GM12872 (cell line): Measurements from ENCODE around the gene GAL3ST1.

ENCODE experiments used
- TF ChIP-seq, protein P1 (sequence below): IDR thresholded peaks from 3 replicates; pipeline ENCODE4 v1.5.1; 2011; ENCODE audit warnings: low read depth, mild to moderate bottlenecking, low read length, moderate library complexity; ENCODE audit not compliant: insufficient read depth

Gene GAL3ST1, protein sequence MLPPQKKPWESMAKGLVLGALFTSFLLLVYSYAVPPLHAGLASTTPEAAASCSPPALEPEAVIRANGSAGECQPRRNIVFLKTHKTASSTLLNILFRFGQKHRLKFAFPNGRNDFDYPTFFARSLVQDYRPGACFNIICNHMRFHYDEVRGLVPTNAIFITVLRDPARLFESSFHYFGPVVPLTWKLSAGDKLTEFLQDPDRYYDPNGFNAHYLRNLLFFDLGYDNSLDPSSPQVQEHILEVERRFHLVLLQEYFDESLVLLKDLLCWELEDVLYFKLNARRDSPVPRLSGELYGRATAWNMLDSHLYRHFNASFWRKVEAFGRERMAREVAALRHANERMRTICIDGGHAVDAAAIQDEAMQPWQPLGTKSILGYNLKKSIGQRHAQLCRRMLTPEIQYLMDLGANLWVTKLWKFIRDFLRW

DNA sequence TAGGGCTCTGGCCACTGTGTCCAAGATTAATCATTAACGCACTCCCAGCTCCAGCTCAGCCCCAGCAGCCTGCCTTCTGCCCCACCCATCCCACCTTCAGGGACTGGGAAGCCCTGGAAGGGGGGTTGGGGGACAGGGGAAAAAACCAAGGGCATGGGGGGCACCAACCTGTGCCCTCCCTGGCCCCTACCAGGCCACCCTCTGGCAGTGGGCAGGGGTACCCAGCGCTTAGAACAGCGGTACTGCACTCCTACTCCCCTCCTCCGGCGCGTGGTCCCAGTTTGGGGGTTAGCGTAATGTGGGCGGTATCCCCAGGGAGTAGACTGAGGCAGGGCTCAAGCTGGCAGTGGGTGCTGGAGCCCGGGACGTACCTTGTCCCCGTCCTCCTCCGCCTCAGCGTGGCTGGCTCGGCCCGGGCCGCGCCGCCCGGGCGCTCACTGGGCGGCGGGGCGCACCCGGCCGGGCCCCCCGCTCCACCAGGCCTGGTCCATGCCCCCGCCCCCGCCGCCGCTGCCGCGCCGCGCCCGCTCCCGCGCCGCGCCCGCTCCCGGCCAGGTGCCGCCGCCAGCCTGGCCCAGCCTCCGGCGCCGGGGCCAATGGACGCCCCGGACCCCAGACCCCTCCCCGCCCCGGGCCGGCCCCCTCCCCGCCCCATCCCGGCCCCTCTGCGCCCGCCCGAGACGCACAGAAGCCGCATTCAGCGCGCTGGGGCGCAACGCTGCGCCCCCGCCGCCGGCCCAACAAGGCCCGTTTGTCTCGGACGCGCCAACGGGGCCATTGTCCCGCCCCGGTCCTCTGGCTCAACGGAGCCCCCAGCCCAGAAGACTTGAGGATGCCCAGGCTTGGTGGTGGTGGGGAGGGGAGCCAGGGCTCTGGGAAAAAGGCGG lies at the start of gene GAL3ST1:
Gene GAL3ST1, minus strand, starts transcription at position 571 of the 887 bp plus-strand sequence. CDS start 17,273 bp downstream, outside the sequence.
- TF ChIP-seq, protein P1, sequence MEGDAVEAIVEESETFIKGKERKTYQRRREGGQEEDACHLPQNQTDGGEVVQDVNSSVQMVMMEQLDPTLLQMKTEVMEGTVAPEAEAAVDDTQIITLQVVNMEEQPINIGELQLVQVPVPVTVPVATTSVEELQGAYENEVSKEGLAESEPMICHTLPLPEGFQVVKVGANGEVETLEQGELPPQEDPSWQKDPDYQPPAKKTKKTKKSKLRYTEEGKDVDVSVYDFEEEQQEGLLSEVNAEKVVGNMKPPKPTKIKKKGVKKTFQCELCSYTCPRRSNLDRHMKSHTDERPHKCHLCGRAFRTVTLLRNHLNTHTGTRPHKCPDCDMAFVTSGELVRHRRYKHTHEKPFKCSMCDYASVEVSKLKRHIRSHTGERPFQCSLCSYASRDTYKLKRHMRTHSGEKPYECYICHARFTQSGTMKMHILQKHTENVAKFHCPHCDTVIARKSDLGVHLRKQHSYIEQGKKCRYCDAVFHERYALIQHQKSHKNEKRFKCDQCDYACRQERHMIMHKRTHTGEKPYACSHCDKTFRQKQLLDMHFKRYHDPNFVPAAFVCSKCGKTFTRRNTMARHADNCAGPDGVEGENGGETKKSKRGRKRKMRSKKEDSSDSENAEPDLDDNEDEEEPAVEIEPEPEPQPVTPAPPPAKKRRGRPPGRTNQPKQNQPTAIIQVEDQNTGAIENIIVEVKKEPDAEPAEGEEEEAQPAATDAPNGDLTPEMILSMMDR: no peak

DNA sequence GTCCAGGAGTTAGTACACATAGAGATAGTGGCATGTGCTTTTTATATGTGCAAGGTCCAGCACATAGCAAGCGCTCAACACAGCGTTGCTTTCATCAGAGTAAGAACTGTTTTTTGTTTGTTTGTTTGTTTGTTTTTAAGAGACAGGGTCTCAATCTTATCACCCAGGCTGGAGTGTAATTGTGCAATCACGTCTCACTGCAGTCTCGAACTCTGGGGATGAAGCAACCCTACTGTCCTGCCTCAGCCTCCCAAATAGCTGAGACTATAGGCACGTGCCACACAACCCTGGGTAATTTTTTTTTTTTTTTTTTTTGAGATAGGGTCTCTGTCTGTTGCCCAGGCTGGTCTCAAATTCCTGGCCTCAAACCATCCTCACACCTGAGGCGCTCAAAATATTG lies 43.4 kb upstream of the GAL3ST1 start:
- TF ChIP-seq, protein P1: no peak

DNA sequence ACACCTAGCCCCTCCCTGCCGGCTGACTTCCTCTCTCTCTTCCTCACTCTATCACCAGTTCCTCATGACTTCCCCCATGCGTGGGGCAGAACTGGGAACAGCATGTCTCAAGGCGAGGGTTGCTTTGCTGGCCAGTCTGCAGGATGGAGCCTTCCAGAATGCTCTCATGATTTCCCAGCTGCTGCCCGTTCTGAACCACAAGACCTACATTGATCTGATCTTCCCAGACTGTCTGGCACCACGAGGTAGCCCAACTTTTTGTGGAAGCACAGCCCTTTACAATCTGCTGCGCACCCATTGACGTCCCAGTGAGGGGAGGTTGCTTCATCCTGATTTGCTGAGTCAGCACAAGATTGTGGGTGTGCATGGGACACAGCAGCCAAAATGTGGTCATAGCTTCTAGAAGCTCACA lies 41.1 kb upstream of the GAL3ST1 start:
- TF ChIP-seq, protein P1: no peak

DNA sequence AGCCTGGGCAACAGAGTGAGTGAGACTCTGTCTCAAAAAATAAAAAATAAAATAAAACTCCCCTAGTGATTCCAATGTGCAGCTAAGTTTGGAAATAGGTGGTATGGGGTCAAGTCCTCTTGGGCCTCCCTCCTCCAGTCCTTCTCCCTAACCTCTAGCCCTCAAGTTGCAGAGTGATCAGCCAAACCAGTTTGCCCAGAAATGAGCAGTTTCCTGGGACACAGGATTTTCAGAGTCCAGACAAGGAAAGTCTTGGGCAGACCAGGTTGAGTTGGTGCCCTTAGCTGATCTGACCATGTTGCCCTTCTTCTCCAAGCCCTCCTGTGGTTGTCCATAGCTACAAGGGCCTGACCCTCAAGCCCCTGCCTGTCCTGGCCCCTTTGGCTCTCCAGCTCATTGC lies 40.4 kb upstream of the GAL3ST1 start:
- TF ChIP-seq, protein P1: no peak

DNA sequence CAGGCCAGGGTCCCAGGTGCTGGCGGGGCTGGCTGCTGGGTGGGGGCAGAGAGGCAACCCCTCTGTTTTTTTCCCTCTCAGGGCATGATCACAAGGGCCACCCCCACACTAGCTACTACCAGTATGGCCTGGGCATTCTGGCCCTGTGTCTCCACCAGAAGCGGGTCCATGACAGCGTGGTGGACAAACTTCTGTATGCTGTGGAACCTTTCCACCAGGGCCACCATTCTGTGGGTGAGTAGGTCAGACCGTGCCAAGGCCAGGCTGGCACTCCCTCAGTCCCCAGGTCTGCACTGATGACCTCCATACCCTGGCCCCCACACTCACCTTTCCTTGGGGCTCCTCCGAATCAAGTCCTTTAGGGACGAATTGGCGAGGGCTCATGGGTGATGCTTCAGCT lies 39.8 kb upstream of the GAL3ST1 start:
- TF ChIP-seq, protein P1: no peak

DNA sequence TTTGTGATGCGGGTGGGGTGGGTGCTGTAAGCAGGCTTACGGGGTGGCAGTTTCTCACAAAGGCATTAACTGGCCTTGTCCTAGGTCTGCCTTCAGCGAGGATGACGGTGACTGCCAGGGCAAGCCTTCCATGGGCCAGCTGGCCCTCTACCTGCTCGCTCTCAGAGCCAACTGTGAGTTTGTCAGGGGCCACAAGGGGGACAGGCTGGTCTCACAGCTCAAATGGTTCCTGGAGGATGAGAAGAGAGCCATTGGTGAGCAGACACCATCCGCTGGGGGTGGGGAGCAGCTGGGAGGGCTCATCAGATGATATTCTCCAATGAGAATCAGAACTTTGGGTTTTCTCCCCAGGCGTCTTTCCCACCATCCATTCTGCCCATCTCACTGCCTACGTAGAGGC lies 38.3 kb upstream of the GAL3ST1 start:
- TF ChIP-seq, protein P1: peak; percentile 24; the same call in 1 of the 3 replicates

DNA sequence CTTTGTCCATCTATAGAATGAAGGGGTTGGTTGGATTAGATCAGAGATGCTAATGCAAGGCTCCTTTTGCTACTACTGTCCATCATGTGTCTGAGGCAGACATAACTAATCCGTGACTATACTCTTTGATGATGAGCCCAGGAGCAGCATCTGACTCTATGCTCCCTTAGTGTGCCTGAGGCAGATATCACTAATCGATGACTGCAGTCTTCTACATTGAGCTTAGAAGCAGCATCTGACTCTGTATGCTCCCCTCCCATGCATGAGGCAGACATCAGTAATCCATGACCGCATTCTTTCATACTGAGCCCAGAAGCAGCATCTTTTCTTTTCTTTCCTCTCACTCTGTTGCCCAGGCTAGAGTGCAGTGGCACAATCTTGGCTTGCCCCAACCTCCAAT lies 36.7 kb upstream of the GAL3ST1 start:
- TF ChIP-seq, protein P1: no peak
